H1 (cell line): ENCODE data around the gene SPAG4. TPM values are rescaled to one million over a fixed set of nuclear protein-coding genes. Genes with fewer than 3 reads are reported as not detected.

Source experiments
- CTCF ChIA-PET: fragments of 300-600 bp; sonication (Branson Sonifier 250); formaldehyde crosslinking; loops from one replicate; lab custom pipeline; 2021; ENCODE audit not compliant: partially characterized antibody; lab: Charles Lee
- POLR2A ChIA-PET: fragments of 300-600 bp; sonication (Branson Sonifier 250); formaldehyde crosslinking; loops from one replicate; lab custom pipeline; 2021; ENCODE audit warnings: inconsistent platforms; ENCODE audit not compliant: partially characterized antibody; lab: Charles Lee
- DNase-seq, 2 experiments: peaks; one replicate each; pipeline versions ENCODE4 v3.0.0 to v3.0.0-alpha.2; 2010 to 2022; ENCODE audit warnings: low spot score in 2 of 2, low read depth in 1 of 2, mixed read lengths in 1 of 2
- FAIRE-seq: peaks from 2 replicates; lab custom pipeline; 2011; peaks lifted over from hg19 to GRCh38; lab: Jason Lieb, UNC
- H2AFZ ChIP-seq: 2 replicates; pipeline ENCODE4 v1.8.1; 2012; ENCODE audit warnings: low read length, inconsistent platforms
- H2AK5ac ChIP-seq: 2 replicates; pipeline ENCODE4 v1.6.1; 2013; ENCODE audit warnings: low read depth, low read length
- H2BK120ac ChIP-seq: replicated peaks from 2 replicates; pipeline ENCODE3; 2013; ENCODE audit warnings: low read depth, low read length, inconsistent platforms
- H2BK12ac ChIP-seq: 2 replicates; pipeline ENCODE4 v1.6.1; 2013; ENCODE audit warnings: low read depth, low read length
- H2BK15ac ChIP-seq: 2 replicates; pipeline ENCODE4 v1.6.1; 2013; ENCODE audit warnings: low read length
- H2BK20ac ChIP-seq: 2 replicates; pipeline ENCODE4 v1.6.1; 2013; ENCODE audit warnings: low read length
- H2BK5ac ChIP-seq: 2 replicates; pipeline ENCODE4 v1.6.1; 2013; ENCODE audit warnings: low read depth, low read length
- H3K14ac ChIP-seq: 2 replicates; pipeline ENCODE4 v1.6.1; 2013; ENCODE audit warnings: inconsistent platforms; ENCODE audit not compliant: insufficient read length
- H3K18ac ChIP-seq: 2 replicates; pipeline ENCODE4 v1.6.1; 2013; ENCODE audit warnings: low read length; ENCODE audit errors: extremely low read depth
- H3K23ac ChIP-seq: 2 replicates; pipeline ENCODE4 v1.6.1; 2013; ENCODE audit warnings: inconsistent platforms; ENCODE audit not compliant: insufficient read length
- H3K23me2 ChIP-seq: 2 replicates; pipeline ENCODE4 v1.6.1; 2013; ENCODE audit warnings: low read depth, low read length
- H3K27ac ChIP-seq: 2 replicates; pipeline ENCODE4 v1.6.1; 2011; ENCODE audit warnings: low read depth, low read length, inconsistent platforms
- H3K27me3 ChIP-seq, 4 experiments: replicated peaks in 1 of 4; 1 replicate in 1 of 4; 2 replicates in 3 of 4; pipeline versions ENCODE4 v1.6.1 to v1.8.1; 2011 to 2013; ENCODE audit warnings: low read length in 3 of 4, mild to moderate bottlenecking in 3 of 4, inconsistent platforms in 2 of 4, mixed read lengths in 2 of 4, moderate library complexity in 1 of 4; ENCODE audit not compliant: control insufficient read depth in 3 of 4, insufficient read depth in 3 of 4; ENCODE audit errors: extremely low read depth in 1 of 4
- H3K36me3 ChIP-seq, 4 experiments: 2 replicates each; pipeline versions ENCODE4 v1.6.1 to v1.8.1; 2011 to 2013; ENCODE audit warnings: mild to moderate bottlenecking in 4 of 4, low read length in 3 of 4, moderate library complexity in 2 of 4, control low read depth in 1 of 4, inconsistent platforms in 1 of 4; ENCODE audit not compliant: insufficient read depth in 4 of 4, control insufficient read depth in 2 of 4
- H3K4ac ChIP-seq: replicated peaks from 2 replicates; pipeline ENCODE3; 2013; ENCODE audit warnings: low read length, low read depth, mixed read lengths, inconsistent platforms; ENCODE audit not compliant: insufficient read length
- H3K4me1 ChIP-seq, 4 experiments: replicated peaks in 1 of 4; 1 replicate in 1 of 4; 2 replicates in 3 of 4; pipeline versions ENCODE4 v1.6.1 to v1.8.1; 2011 to 2013; ENCODE audit warnings: low read length in 3 of 4, inconsistent platforms in 2 of 4, mixed read lengths in 1 of 4; ENCODE audit not compliant: insufficient read depth in 4 of 4, control insufficient read depth in 3 of 4
- H3K4me2 ChIP-seq, 2 experiments: 2 replicates each; pipeline versions ENCODE4 v1.6.1 to v1.8.1; 2011 to 2013; ENCODE audit warnings: low read depth in 2 of 2, low read length in 2 of 2, control low read depth in 1 of 2, inconsistent platforms in 1 of 2, mild to moderate bottlenecking in 1 of 2; ENCODE audit not compliant: insufficient read depth in 1 of 2
- H3K4me3 ChIP-seq, 4 experiments: fragments of 200-600, 300-600 bp in 1 of 4; sonication (generic), shearing (Covaris generic), sonication (Bioruptor Twin) in 1 of 4; 2 replicates each; pipeline versions ENCODE4 v1.5.1 to v1.8.1; 2011 to 2016; ENCODE audit warnings: low read length in 4 of 4, low read depth in 3 of 4, control low read depth in 2 of 4, inconsistent platforms in 2 of 4, mild to moderate bottlenecking in 2 of 4, mixed read lengths in 1 of 4, moderate library complexity in 1 of 4; ENCODE audit not compliant: insufficient read depth in 2 of 4; ENCODE audit errors: extremely low read depth in 1 of 4
- H3K56ac ChIP-seq: replicated peaks from 2 replicates; pipeline ENCODE3; 2013; ENCODE audit warnings: low read depth, mild to moderate bottlenecking, mixed read lengths, low read length, inconsistent platforms; ENCODE audit not compliant: insufficient read length
- H3K79me1 ChIP-seq: 2 replicates; pipeline ENCODE4 v1.6.1; 2013; ENCODE audit warnings: low read depth, low read length, control low read depth
- H3K79me2 ChIP-seq, 2 experiments: 2 replicates each; pipeline versions ENCODE4 v1.6.1 to v1.8.1; 2012 to 2013; ENCODE audit warnings: low read length in 2 of 2, mild to moderate bottlenecking in 2 of 2, inconsistent platforms in 1 of 2; ENCODE audit not compliant: insufficient read depth in 2 of 2, control insufficient read depth in 1 of 2
- H3K9ac ChIP-seq, 4 experiments: replicated peaks in 1 of 4; 1 replicate in 1 of 4; 2 replicates in 3 of 4; pipeline versions ENCODE4 v1.6.1 to v1.8.1; 2011 to 2013; ENCODE audit warnings: low read depth in 3 of 4, low read length in 3 of 4, control low read depth in 2 of 4, mild to moderate bottlenecking in 2 of 4, moderate library complexity in 2 of 4, inconsistent platforms in 1 of 4; ENCODE audit errors: extremely low read depth in 1 of 4
- H3K9me3 ChIP-seq, 2 experiments: 2 replicates each; pipeline versions ENCODE4 v1.6.1 to v1.8.1; 2012 to 2013; ENCODE audit warnings: mild to moderate bottlenecking in 2 of 2, moderate library complexity in 2 of 2, control low read depth in 1 of 2, inconsistent platforms in 1 of 2, low read depth in 1 of 2, low read length in 1 of 2, mixed read lengths in 1 of 2; ENCODE audit not compliant: insufficient read depth in 2 of 2
- H4K20me1 ChIP-seq, 2 experiments: replicated peaks in 1 of 2; 2 replicates each; pipeline versions ENCODE3 to v1.8.1; 2011 to 2013; ENCODE audit warnings: inconsistent platforms in 2 of 2, low read length in 2 of 2, mild to moderate bottlenecking in 1 of 2; ENCODE audit not compliant: insufficient read depth in 2 of 2, control insufficient read depth in 1 of 2
- H4K5ac ChIP-seq: 2 replicates; pipeline ENCODE4 v1.6.1; 2013; ENCODE audit warnings: low read length, low read depth, mixed read lengths, inconsistent platforms; ENCODE audit not compliant: insufficient read length
- H4K8ac ChIP-seq: 2 replicates; pipeline ENCODE4 v1.8.0; 2013; ENCODE audit warnings: mild to moderate bottlenecking, moderate library complexity, low read length, inconsistent platforms; ENCODE audit not compliant: insufficient read depth; ENCODE audit errors: extremely low read depth
- H4K91ac ChIP-seq: replicated peaks from 2 replicates; pipeline ENCODE3; 2013; ENCODE audit warnings: low read length, mixed read lengths, inconsistent platforms; ENCODE audit not compliant: insufficient read length
- BACH1 ChIP-seq: IDR thresholded peaks from 2 replicates; pipeline ENCODE4 v1.6.1; 2012; ENCODE audit warnings: low read length, improper control_type of control experiment
- BRCA1 ChIP-seq: IDR thresholded peaks from 2 replicates; pipeline ENCODE4 v1.6.1; 2012; ENCODE audit warnings: low read depth, low read length, improper control_type of control experiment
- GABPA ChIP-seq: IDR thresholded peaks from 2 replicates; pipeline ENCODE4 v1.6.1; 2011; ENCODE audit warnings: mild to moderate bottlenecking, low read length, moderate library complexity, borderline replicate concordance; ENCODE audit not compliant: insufficient read depth
- GTF2F1 ChIP-seq: IDR thresholded peaks from 2 replicates; pipeline ENCODE4 v1.6.1; 2012; ENCODE audit warnings: low read depth, low read length, improper control_type of control experiment, borderline replicate concordance
- JUN ChIP-seq: IDR thresholded peaks from 2 replicates; pipeline ENCODE4 v1.6.1; 2011; ENCODE audit warnings: low read depth, mild to moderate bottlenecking, improper control_type of control experiment, low read length
- JUND ChIP-seq: IDR thresholded peaks from 2 replicates; pipeline ENCODE4 v1.6.1; 2011; ENCODE audit warnings: mild to moderate bottlenecking, improper control_type of control experiment, low read length
- RFX5 ChIP-seq: IDR thresholded peaks from 2 replicates; pipeline ENCODE4 v1.6.1; 2011; ENCODE audit warnings: low read depth, low read length, improper control_type of control experiment, borderline replicate concordance
- RXRA ChIP-seq: IDR thresholded peaks from 2 replicates; pipeline ENCODE4 v1.6.1; 2011; ENCODE audit warnings: low read depth, mild to moderate bottlenecking, low read length, moderate library complexity; ENCODE audit not compliant: insufficient read depth
- SRF ChIP-seq: IDR thresholded peaks from 2 replicates; pipeline ENCODE4 v1.6.1; 2011; ENCODE audit warnings: mild to moderate bottlenecking, low read depth, low read length, moderate library complexity
- TBP ChIP-seq: IDR thresholded peaks from 2 replicates; pipeline ENCODE4 v1.6.1; 2011; ENCODE audit warnings: low read depth, low read length, improper control_type of control experiment
- TCF12 ChIP-seq: IDR thresholded peaks from 2 replicates; pipeline ENCODE4 v1.6.1; 2011; ENCODE audit warnings: low read depth, mild to moderate bottlenecking, low read length
- TEAD4 ChIP-seq: IDR thresholded peaks from 2 replicates; pipeline ENCODE4 v1.6.1; 2012; ENCODE audit warnings: low read depth, low read length, inconsistent platforms, mixed read lengths
- YY1 ChIP-seq: IDR thresholded peaks from 2 replicates; pipeline ENCODE4 v1.6.1; 2011; ENCODE audit warnings: low read depth, mild to moderate bottlenecking, low read length
- WGBS, 2 experiments: shearing (Covaris generic) in 1 of 2; methylation state at CpG; one replicate each; pipeline versions ENCODE4 v1.1.6 to v1.1.7; 2013 to 2015; ENCODE audit warnings: low lambda C conversion rate in 2 of 2, mixed read lengths in 2 of 2, inconsistent platforms in 1 of 2, low coverage in 1 of 2, missing lambda C conversion rate in 1 of 2; ENCODE audit not compliant: insufficient replicate concordance in 2 of 2, insufficient coverage in 1 of 2, insufficient read length in 1 of 2; ENCODE audit errors: extremely low coverage in 1 of 2, missing lambda C conversion rate in 1 of 2; 5-methylcytosine and 5-hydroxymethylcytosine counted together
- polyA plus RNA-seq, 7 experiments: library from polyadenylated mRNA; depleted of rRNA in 3 of 7; stranded (reverse) in 5 of 7; unstranded in 2 of 7; fragments of >200 nt in 5 of 7; fragments of 200-250 nt in 2 of 7; gene quantifications; 1 replicate in 5 of 7; 2 replicates in 1 of 7; 4 replicates in 1 of 7; pipeline versions ENCODE4 v1.2.1 to v1.2.3, GENCODE V29; 2011 to 2013; ENCODE audit warnings: missing spikeins in 2 of 7, mixed read lengths in 2 of 7
- total RNA-seq: library from RNA; stranded (reverse); fragmentation: NEBNext Ultra II Directional; extraction: Animal tissue kit (Norgen Biotek cat#: 25700); gene quantifications from 2 replicates; pipeline ENCODE4 v1.2.1, GENCODE V29; 2021
- TF ChIP-seq, protein P1 (sequence below): IDR thresholded peaks from 2 replicates; pipeline ENCODE4 v1.6.1; 2011; ENCODE audit warnings: low read length, improper control_type of control experiment

SPAG4 gene
- total and polyA plus RNA-seq, 2 of the 8 experiments (the other 6 are each of a cell fraction or from before 2014, with no cell fraction given): 2.4 to 6.0 TPM

DNA sequence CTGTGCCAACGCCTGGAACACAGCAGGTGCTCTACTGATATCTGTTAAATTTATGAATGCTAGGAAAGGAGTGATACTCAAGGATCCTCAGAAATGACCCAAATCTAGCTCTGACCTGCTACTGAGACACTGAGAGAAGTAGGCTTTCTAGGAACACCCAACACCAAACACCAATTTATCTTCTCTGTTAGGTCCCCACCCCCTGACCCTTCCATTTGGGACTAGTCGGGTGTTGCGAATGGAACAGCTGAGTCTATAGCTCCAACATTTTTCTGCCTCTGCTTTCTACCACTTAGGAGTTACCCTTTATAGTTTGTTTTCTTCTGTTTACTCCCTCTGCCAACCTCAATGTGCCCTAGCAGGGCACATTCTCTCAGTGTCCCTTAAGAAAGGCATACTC lies 25.1 kb downstream of the SPAG4 start:
- Histone ChIP-seq H2BK120ac (no peak overlapping the region), H3K23ac (no peak overlapping the region), H2BK5ac (no peak overlapping the region), H4K20me1 (peaks cover 18 to 44% of the 10 kb centered on the region in 2 experiments), H3K23me2 (0 out of 2 replicates have a peak, but pooled peaks cover 2% of the 10 kb centered on the region), H3K27ac (no peak overlapping the region), H3K4me3 (no peak overlapping the region), H3K4me1 (peaks cover 0 to 9% (median 2%) of the 10 kb centered on the region in 4 experiments; a peak in 4 of 7 replicates), H3K79me2 (peaks cover 2 to 97% of the 10 kb centered on the region in 2 experiments; a peak in 3 of 4 replicates), H3K18ac (no peak overlapping the region), H3K27me3 (no peaks in the 10 kb centered on the region), H2BK20ac (no peak overlapping the region), H4K5ac (no peak overlapping the region), H4K8ac (no peak overlapping the region), H3K4ac (no peak overlapping the region), H2BK12ac (no peak overlapping the region), H3K14ac (no peak overlapping the region), H2BK15ac (no peak overlapping the region), H3K9me3 (no peaks in the 10 kb centered on the region), H2AK5ac (no peak overlapping the region), H3K4me2 (no peak overlapping the region), H3K56ac (no peak overlapping the region), H3K36me3 (no peaks in the 10 kb centered on the region; a peak in 1 of 8 replicates), H2AFZ (no peak overlapping the region), H4K91ac (no peak overlapping the region), H3K9ac (no peak overlapping the region), H3K79me1 (peaks cover 30% of the 10 kb centered on the region)
- FAIRE-seq (no peak), DNase-seq (no peak)
- ChIA-PET POLR2A (interaction anchor here (0.7 to 2.2 kb wide), 4 partner anchors 23 to 313 kb away, joined by 3 to 10 read pairs (median 4); partner anchors contain the start of genes CPNE1, RBM12 and SCAND1), CTCF (interaction anchor here (0.5 to 1.9 kb wide), 4 partner anchors 9 to 302 kb away, joined by 3 to 7 read pairs (median 3); no protein-coding TSS in a partner anchor)
- 95% methylated on average over 3 of the region's 3 CpGs; no CpG with 5 or more reads in 1 of the 2 experiments for WGBS, 2 experiments
- TF ChIP-seq SRF (no peak), TCF12 (no peak), YY1 (no peak), TBP (no peak), BACH1 (no peak), BRCA1 (no peak), RXRA (no peak), GTF2F1 (no peak), GABPA (no peak), JUND (no peak), TEAD4 (no peak), RFX5 (no peak), JUN (no peak)
- TF ChIP-seq, protein P1, sequence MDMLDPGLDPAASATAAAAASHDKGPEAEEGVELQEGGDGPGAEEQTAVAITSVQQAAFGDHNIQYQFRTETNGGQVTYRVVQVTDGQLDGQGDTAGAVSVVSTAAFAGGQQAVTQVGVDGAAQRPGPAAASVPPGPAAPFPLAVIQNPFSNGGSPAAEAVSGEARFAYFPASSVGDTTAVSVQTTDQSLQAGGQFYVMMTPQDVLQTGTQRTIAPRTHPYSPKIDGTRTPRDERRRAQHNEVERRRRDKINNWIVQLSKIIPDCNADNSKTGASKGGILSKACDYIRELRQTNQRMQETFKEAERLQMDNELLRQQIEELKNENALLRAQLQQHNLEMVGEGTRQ: no peak
